ENCODE measurements around the gene HOXA11. TPM values are rescaled to one million over a fixed set of nuclear protein-coding genes. Genes with fewer than 3 reads are reported as not detected.

HOXA11 gene
- total RNA-seq, 1 experiment from 2014 or later, result 26.6 TPM

GRCh38 chr7:27217951-27218350 is 32.9 kb upstream of the HOXA11 start:
- TF ChIP-seq EZH2 (IDR thresholded peaks at IDR 0.05; ENCODE audit: low read length, unreplicated experiment), result no peak
- TF ChIP-seq CTCF (conservative IDR thresholded peaks at IDR 0.05; ENCODE audit: low read depth, low read length), result no peak
- no peak for TF ChIP-seq EZH2phosphoT487 (IDR thresholded peaks at IDR 0.05; ENCODE audit: borderline replicate concordance, low read length)
- no peak overlapping the region for H3K27ac ChIP-seq (ENCODE audit: low read length)
- no peaks in the 10 kb centered on the region for H3K27me3 ChIP-seq (ENCODE audit: low read length)
- DNase-seq (no peak), ATAC-seq (no peak)
- no peaks in the 10 kb centered on the region for H4K20me1 ChIP-seq (ENCODE audit: low read length)
- POLR2A ChIA-PET (ENCODE audit: unreplicated experiment), result no interaction called here
- H3K9ac ChIP-seq (ENCODE audit: low read length), result no peak overlapping the region
- intact Hi-C loops (cut with micrococcal nuclease), result no loop called here
- BruUV-seq (replicated peaks), result no TSS peak
- H2AFZ ChIP-seq (ENCODE audit: low read length), result no peak overlapping the region
- H3K36me3 ChIP-seq (ENCODE audit: low read depth, low read length), result no peaks in the 10 kb centered on the region
- no peak overlapping the region for H3K4me3 ChIP-seq (ENCODE audit: low read length)
- no peaks in the 10 kb centered on the region for H3K79me2 ChIP-seq (ENCODE audit: low read length)
- H3F3A ChIP-seq (ENCODE audit: low read length, unreplicated experiment), result no peaks in the 10 kb centered on the region
- H3K9me3 ChIP-seq (ENCODE audit: low read length), result no peaks in the 10 kb centered on the region
- no peak overlapping the region for H3K4me2 ChIP-seq (ENCODE audit: low read length)
- H3K9me2 ChIP-seq (replicated peaks; ENCODE audit: low read length), result no peaks in the 10 kb centered on the region
- CTCF ChIA-PET, result no interaction called here
- peaks cover 20% of the 10 kb centered on the region for H3K4me1 ChIP-seq (ENCODE audit: insufficient read depth, low read length)

GRCh38 chr7:27215356-27215755 is 30.3 kb upstream of the HOXA11 start:
- Histone ChIP-seq H3F3A (ENCODE audit: low read length, unreplicated experiment) (no peaks in the 10 kb centered on the region), H3K36me3 (ENCODE audit: low read depth, low read length) (no peaks in the 10 kb centered on the region), H3K79me2 (ENCODE audit: low read length) (no peaks in the 10 kb centered on the region), H4K20me1 (ENCODE audit: low read length) (no peaks in the 10 kb centered on the region), H3K4me2 (ENCODE audit: low read length) (no peak overlapping the region), H3K4me3 (ENCODE audit: low read length) (no peak overlapping the region), H3K4me1 (ENCODE audit: insufficient read depth, low read length) (peaks cover 12% of the 10 kb centered on the region), H3K9me2 (replicated peaks; ENCODE audit: low read length) (no peaks in the 10 kb centered on the region), H2AFZ (ENCODE audit: low read length) (no peak overlapping the region), H3K27me3 (ENCODE audit: low read length) (no peaks in the 10 kb centered on the region), H3K9ac (ENCODE audit: low read length) (no peak overlapping the region), H3K27ac (ENCODE audit: low read length) (no peak overlapping the region), H3K9me3 (ENCODE audit: low read length) (no peaks in the 10 kb centered on the region)
- CTCF ChIA-PET, result no interaction called here
- POLR2A ChIA-PET (ENCODE audit: unreplicated experiment), result no interaction called here
- intact Hi-C loops (cut with micrococcal nuclease), result no loop called here
- ATAC-seq (no peak), DNase-seq (no peak)
- TF ChIP-seq EZH2phosphoT487 (IDR thresholded peaks at IDR 0.05; ENCODE audit: borderline replicate concordance, low read length) (no peak), CTCF (conservative IDR thresholded peaks at IDR 0.05; ENCODE audit: low read depth, low read length) (no peak), EZH2 (IDR thresholded peaks at IDR 0.05; ENCODE audit: low read length, unreplicated experiment) (no peak)
- no TSS peak for BruUV-seq (replicated peaks)

- intact Hi-C loops (cut with micrococcal nuclease), result no loop called here
- Histone ChIP-seq H3K27me3 (ENCODE audit: low read length) (no peaks in the 10 kb centered on the region), H2AFZ (ENCODE audit: low read length) (no peak overlapping the region; the same call in 1 of the 2 replicates)
Measured at GRCh38 chr7:27214239-27214950, 29.4 kb upstream of the HOXA11 start.

More at GRCh38 chr7:27214239-27214950, 29.4 kb upstream of the HOXA11 start:
- Histone ChIP-seq H3K9me3 (ENCODE audit: low read length) (no peaks in the 10 kb centered on the region), H3K9me2 (replicated peaks; ENCODE audit: low read length) (no peaks in the 10 kb centered on the region), H4K20me1 (ENCODE audit: low read length) (no peaks in the 10 kb centered on the region), H3K9ac (ENCODE audit: low read length) (no peak overlapping the region), H3K79me2 (ENCODE audit: low read length) (no peaks in the 10 kb centered on the region), H3K36me3 (ENCODE audit: low read depth, low read length) (no peaks in the 10 kb centered on the region), H3F3A (ENCODE audit: low read length, unreplicated experiment) (no peaks in the 10 kb centered on the region), H3K4me1 (ENCODE audit: insufficient read depth, low read length) (peaks cover 12% of the 10 kb centered on the region), H3K4me2 (ENCODE audit: low read length) (no peak overlapping the region), H3K27ac (ENCODE audit: low read length) (no peak overlapping the region), H3K4me3 (ENCODE audit: low read length) (no peak overlapping the region)
- no peak for TF ChIP-seq EZH2phosphoT487 (IDR thresholded peaks at IDR 0.05; ENCODE audit: borderline replicate concordance, low read length)
- no peak for TF ChIP-seq EZH2 (IDR thresholded peaks at IDR 0.05; ENCODE audit: low read length, unreplicated experiment)
- TF ChIP-seq CTCF (conservative IDR thresholded peaks at IDR 0.05; ENCODE audit: low read depth, low read length), result no peak
- no TSS peak for BruUV-seq (replicated peaks)
- DNase-seq (no peak), ATAC-seq (no peak)
- ChIA-PET POLR2A (ENCODE audit: unreplicated experiment) (no interaction called here), CTCF (no interaction called here)

All from PC-3 (cell line).